HG02623 (cell line): Measurements from ENCODE around the gene NLRP3.
A peak's percentile ranks its signal among the peaks of the same experiment; 100 is the strongest.

Experiments
- ATAC-seq: cut with Tn5 transposase; IDR thresholded peaks from one replicate; pipeline ENCODE4 v1.9.1; 2021; ENCODE audit warnings: moderate library complexity; ENCODE audit not compliant: unreplicated experiment

NLRP3 gene

DNA sequence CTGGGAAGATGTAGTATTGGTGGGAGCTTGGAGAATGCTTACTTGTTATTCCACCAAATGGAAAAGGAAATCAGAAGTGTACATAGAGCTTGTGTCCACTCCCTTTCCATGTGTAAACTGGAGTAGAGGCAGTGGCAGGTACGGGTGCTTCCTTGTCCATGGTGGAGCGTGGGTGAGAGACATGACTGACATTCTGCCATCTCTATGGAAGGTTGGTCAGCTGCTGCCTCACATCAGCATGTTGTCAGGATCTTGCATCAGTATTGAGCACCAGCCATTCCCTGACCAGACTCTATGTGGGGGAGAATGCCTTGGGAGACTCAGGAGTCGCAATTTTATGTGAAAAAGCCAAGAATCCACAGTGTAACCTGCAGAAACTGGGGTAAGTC is 19.8 kb downstream of the NLRP3 start:
- ATAC-seq = no peak

GRCh38 chr1:247437551-247438505 is 21.9 kb downstream of the NLRP3 start:
- no peak for ATAC-seq

DNA sequence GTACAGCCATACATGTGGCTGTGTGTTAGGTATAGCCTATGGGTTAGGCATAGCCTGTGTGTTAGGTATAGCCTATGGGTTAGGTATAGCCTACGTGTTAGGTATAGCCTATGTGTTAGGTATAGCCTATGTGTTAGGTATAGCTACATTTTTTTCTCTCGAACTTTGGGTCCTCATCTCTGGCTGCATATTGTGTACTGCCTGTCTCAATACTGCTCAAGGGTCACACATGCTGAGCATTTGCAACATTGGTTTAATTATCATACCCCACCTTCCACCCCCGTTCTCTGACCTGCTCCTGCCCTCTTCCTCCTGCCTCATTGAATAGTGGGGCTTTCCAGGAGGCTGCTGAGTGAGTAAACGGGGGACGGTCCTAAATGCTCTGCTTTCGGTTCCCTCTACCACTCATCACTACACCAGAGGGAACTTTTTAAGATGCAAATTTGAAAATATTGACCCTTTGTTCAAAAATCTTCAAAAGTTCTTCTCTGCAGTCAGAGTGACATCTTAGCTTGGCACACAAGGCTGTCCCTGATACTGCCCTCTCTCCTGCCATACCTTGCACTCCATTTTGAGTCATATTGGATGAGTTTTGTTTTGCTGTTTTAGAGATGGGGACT is 24.1 kb downstream of the NLRP3 start:
- peak; percentile 99 for ATAC-seq

DNA sequence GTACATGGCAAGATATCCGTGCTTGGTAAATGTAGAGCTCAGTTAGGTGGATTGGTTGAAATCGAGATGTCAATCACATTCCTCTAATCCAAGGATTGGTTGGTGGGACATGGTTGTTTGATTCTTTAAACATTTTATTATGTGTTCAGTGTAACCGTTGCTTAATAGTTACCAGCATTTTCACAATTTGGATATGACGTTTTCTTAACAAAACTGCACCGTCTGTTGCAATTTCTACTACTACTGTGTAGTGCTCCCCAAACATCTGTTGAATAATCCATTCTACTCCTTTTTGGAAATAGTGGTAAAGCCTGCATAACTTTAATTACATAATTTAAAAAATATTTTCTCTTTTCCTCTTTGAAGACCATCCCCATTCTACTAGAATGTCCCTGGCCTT is 25.6 kb downstream of the NLRP3 start:
- ATAC-seq = no peak

DNA sequence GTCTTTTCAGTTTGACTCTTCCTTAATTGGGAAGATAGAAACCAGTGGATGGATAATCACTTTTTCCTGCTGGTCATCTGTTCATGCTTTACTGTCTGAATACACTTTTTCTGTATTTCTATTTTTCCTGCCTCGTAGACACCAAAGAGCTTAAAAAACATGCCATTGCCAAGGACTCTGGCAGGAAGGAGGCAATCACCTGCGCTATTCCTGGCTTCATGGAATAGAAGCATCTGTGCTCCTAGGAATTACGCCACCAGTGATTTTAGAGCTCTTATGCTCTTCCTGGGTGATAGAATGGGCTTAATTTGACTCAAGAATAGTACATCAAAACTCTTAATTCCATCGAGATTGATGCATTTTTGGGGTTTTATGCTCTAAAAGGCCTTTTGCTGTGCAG is 26.2 kb downstream of the NLRP3 start:
- ATAC-seq = no peak

DNA sequence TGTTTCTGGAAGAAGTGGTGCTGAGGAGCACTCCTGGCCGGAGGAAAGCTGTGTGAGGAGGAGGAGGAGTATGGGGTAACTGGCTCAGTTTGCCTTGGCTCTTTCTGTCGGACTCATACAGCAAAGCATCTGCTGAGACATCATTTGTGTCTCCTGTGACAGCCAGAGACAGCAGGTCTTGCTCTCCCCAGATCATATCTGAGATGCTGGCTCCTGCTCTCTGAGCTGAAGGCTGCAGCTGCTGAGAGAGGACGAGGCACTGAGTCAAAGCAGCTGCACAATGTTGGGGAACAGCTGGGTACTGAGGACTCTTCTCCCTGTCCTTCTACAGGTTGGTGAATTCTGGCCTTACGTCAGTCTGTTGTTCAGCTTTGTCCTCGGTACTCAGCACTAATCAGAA is 27.7 kb downstream of the NLRP3 start:
- ATAC-seq = no peak

- no peak for ATAC-seq
Observed at GRCh38 chr1:247444571-247444970, 28.6 kb downstream of the NLRP3 start.

- no peak for ATAC-seq
Observed at GRCh38 chr1:247445526-247446356, 29.8 kb downstream of the NLRP3 start.

GRCh38 chr1:247447162-247447909 is 31.4 kb downstream of the NLRP3 start:
- no peak for ATAC-seq

DNA sequence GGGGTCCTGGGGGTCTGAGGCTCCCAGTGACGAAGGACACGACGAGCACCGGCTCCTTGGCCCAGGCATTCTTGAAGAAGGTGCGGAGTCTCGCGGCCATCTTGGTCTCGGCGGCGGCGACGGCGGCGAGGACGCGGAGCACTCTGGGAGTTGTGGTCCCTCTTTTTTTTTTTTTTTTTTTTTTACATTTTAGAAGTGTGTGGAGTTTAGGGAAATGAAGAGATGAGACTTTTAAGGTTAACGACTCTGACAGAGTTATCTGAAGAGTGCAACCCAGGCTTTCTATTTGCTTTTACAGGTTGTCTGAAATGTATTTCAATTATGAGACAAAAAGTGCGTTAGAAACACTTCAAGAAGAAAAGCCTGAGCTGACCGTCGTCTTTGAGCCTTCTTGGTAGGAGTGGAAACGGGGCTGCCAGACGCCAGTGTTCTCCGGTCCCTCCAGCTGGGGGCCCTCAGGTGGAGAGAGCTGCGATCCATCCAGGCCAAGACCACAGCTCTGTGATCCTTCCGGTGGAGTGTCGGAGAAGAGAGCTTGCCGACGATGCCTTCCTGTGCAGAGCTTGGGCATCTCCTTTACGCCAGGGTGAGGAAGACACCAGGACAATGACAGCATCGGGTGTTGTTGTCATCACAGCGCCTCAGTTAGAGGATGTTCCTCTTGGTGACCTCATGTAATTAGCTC is 32.3 kb downstream of the NLRP3 start:
- ATAC-seq = no peak

DNA sequence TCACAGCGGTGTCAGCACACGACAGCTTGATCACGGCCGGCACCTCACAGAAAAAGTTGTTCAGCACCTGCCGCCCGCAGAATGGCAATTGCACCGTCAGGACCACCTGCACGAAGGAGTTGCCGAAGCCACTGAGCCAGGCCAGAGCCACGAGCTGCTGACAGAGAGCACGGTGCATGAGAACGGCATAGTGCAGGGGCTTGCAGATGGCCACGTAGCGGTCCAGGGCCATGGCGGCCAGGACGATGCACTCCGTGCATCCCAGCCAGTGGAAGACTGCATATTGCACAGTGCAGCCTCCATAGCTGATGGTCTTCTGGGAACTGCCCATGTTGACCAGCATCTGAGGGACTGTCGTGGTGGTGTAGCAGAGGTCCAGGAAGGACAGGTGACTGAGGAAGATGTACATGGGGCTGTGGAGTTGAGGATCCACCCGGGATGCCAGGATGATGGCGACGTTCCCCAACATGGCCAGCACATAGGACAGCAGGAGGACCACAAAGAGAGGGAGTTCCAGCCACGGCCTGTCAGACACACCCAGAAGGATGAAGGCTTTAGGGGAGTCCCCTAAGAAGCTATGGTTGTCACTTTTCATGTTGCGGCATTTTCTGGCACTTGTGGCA is 35.5 kb downstream of the NLRP3 start:
- no peak for ATAC-seq

DNA sequence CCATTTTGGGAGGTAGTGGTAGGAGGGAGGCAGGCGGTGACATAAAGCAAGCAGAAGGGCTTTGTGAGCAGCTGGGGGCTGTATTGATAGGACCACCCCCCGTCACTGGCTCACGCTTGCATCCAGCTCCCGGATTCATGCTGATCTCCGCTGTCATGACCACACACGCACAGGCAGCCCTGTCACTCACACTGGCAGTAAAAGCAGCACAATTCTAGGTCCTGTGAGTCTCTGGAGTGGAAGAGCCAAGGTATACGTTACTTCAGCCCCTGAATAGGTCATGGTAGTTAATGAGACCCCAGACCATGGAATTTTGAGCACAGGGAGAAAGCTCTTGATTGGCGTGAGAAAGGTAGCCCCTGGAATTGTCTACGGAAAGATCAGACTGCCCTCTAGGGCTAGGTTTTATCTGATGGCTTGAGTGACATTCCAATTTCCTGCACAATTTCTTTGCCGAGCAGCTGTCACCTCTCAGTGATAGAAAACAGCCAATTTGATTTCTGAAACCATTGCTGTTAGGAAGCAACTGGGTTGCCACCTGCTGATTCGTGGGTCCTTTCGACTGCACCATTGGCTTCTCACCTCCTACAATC is 36.6 kb downstream of the NLRP3 start:
- no peak for ATAC-seq

- no peak for ATAC-seq
Observed at GRCh38 chr1:247453245-247453644, 37.3 kb downstream of the NLRP3 start.

- no peak for ATAC-seq
Observed at GRCh38 chr1:247453997-247454396, 38.0 kb downstream of the NLRP3 start.

GRCh38 chr1:247456021-247456420 is 40.0 kb downstream of the NLRP3 start:
- no peak for ATAC-seq

DNA sequence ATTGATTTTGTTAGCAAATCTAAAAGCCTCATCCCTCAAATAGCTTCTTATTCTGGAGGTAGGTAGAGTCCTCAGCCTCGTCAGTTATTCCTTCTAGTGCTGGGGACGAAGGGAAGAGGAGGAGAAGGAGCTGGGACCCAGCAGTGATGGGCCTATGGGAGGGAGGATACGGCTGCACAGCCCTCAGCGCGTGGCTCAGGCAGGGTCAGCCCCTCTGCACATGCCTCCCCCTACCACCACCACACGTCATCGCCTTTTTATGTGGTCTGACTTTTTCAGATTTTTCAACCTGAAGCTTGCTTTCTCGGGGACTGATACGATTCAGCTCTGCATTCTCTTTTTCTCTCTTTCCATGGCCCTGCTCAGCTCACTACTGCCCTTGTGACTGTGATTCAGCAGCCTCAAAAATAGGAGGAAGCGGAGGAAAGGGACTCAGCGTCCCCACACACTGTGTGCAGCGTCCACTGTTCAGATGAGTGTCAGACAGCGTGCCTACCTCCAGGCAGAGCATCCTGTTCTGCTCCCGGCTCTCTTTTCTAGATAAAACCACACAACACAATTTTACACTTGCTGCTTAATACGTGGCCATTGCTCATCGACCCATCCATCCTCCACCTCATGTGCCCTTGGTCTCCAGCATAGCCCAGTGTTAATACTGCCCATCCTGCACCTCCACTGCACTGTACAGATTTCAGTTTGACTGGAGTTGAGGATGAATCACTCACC is 41.1 kb downstream of the NLRP3 start:
- ATAC-seq = no peak

DNA sequence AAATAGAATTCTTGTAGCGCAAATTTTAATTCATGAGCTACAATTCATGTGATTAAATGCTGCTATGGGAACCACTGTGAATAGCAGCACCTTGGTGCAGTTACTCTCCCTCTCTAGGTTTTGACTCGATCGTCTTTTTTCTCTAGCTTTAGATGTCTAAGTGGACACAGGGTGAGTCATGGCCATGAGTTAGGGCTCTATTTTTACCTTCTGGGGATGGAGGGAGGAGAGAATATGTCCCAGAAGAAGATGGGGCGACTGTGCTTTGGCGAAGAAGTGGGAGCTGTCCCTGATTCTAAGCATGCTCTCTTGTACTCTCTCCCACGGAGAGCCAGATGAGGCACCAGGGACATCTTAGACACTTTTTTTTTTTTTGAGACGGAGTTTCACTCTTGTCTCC is 43.5 kb downstream of the NLRP3 start:
- ATAC-seq = no peak

GRCh38 chr1:247465796-247466195 is 49.8 kb downstream of the NLRP3 start:
- ATAC-seq = no peak

DNA sequence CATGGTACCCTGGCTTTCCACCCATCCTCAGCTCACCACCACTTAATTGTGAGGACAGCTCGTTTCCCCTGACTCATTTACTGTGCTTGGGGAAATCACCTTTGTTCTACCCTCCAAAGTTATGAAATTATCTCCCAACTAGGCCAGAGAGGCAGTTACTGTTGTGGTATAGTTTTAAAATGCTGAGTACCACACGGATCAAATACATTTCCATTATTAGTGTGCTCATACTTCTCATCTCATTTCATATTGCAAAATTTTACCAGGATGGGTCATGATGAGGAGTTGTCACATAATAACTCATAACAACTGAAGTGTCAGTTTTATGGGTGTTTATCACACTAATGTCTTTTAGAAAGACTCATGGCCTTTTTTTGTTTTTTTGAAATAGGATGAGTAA is 51.2 kb downstream of the NLRP3 start:
- ATAC-seq = no peak
